GM10266 (cell line): ENCODE data around the gene DTX2.
A peak's percentile ranks its signal among the peaks of the same experiment; 100 is the strongest.
"Not testable (repeated sequence)": the region's sequence is repeated elsewhere in the genome, so short reads cannot be mapped to it uniquely, and the experiment has no call there.

Experiments
- DNase-seq: peaks from one replicate; pipeline ENCODE4 v3.0.0; 2012; ENCODE audit errors: extremely low spot score

DTX2 gene

DNA sequence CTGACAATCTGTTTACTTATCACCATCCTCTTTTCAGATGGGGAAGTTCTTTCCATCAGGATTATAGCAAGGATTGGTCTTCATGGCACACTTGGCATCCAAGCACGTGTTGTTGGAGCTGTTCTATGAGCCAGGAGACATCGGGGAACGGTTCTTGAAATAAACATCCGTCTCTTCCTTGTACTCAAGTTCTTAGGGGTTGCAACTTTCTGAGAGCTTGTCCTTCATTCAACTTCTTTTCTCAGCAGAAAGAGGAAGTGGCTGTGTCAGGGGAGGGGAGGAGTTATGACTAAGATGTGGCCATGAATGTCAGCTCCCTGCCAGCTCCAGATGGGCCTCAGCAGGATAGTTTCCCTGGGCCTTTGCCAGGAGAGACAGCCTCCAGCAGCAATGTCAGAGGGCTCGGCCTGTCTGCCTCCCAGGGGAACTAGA is 15.9 kb upstream of the DTX2 start:
- not testable (repeated sequence) for DNase-seq

DNA sequence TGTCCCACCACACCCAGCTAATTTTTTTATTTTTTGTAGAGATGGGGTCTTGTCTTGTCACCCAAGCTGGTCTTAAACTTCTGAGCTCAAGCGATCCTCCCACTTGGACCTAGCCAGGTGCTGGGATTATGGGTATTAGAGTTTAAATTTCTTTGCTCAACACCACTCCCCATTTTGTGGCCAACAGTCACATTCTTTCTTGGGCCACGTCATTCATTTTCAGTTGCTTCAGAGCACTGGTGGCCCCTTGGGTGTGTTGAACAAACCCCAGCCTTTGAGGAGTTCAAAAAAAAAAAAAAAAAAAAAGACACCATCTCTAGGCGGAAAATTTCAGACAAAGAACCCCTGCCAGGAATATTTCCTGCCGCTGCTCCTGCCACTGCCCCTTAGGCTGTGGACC is 4.5 kb upstream of the DTX2 start:
- DNase-seq, result not testable (repeated sequence)

DNA sequence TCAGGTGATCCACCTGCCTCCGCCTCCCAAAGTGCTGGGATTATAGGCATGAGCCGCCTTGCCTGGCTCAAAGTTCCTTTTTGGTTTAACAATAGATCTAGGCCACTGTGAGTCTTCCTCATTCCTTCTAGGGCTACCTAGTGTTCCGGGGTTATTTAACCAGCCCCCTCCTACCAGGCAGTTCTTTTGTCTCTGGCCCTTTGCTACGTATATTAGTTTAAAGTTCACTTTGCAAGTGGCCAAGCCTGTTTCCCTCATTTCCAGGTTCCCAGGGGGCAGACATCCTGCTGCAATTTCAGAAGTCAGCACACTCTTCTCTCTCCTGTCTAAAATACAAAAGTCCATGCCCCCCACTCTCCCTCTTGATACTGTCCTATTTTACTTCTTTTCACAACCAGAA is 3.0 kb upstream of the DTX2 start:
- not testable (repeated sequence) for DNase-seq

DNA sequence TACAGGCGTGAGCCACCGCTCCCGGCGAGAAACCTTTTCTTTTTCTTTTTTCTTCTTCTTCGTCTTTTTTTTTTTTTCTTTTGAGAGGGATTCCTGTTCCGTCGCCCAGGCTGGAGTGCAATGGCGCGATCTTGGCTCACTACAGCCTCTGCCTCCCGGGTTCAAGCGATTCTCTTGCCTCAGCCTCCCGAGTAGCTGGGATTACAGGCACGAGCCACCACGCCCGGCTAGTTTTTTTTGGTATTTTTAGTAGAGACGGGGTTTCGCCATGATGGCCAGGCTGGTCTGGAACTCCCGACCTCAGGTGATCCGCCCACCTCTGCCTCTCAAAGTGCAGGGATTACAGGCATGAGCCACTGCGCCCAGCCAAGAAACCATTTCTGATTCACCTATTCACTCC is 742 bp upstream of the DTX2 start:
- not testable (repeated sequence) for DNase-seq

DNA sequence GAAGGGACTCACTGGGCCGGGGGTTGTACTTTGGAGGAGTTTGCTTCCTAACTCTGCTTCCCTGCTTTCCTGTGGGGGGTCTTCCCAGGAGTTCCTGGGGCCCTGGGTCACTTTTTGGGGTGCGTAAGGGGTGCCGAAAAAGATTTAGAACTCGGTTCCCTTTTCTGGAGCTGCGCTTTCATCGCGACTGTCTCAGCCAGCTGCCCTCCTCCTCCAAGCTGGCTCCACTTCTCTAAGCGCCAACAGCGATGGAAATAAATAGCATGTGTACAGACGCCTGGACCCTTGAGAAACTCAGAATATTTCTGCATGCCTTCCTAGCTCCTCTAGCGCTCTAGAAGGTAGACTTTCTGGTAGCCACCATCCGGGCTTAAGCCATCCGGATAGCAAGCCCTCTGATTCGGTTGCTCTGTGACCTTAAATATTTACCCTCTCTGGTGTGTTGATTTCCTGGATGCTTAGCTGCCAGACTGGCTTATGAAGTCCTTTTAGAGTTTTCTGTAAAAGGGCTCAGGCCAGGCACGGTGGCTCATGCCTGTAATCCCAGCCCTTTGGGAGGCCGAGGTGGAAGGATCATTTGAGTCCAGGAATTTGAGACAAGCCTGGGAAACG is 868 bp downstream of the DTX2 start:
- DNase-seq, result not testable (repeated sequence)

DNA sequence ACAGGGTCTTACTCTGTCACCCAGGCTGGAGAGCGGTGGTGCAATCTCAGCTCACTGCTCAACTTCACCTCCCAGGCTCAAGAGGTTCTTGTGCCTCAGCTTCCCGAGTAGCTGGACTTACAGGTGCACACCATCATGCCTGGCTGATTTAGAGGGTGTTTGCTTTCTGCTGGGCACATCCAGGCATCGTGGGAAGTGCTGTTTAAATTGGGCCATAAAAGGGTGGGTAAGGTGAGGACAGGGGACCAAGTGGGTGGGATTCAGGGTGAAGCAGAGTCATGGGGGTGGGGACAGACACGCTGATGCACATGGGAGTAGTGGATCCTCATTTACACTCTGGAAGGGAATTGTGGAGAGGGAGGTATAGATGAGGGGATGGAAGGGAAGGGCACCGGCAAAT is 3.5 kb downstream of the DTX2 start:
- not testable (repeated sequence) for DNase-seq

DNA sequence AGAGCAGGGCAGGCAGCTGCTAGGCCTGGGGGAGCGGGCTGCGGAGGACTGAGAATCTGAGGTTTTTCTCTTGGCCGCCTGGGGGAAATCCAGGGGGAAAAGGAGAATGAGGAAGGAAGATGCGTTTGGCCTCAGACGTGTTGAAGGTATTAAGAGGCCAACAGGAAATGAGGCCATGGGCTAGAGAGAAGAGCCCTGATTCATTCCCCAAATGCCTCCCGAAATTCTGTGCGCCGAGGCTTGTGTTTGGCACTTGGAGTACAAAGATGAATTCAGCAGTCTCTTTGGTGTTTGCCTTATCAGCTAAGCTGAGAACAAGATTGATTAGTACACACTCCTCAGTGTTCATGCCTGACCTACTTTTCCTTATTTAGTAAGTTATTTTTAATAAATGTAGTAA is 4.4 kb downstream of the DTX2 start:
- DNase-seq, result not testable (repeated sequence)

DNA sequence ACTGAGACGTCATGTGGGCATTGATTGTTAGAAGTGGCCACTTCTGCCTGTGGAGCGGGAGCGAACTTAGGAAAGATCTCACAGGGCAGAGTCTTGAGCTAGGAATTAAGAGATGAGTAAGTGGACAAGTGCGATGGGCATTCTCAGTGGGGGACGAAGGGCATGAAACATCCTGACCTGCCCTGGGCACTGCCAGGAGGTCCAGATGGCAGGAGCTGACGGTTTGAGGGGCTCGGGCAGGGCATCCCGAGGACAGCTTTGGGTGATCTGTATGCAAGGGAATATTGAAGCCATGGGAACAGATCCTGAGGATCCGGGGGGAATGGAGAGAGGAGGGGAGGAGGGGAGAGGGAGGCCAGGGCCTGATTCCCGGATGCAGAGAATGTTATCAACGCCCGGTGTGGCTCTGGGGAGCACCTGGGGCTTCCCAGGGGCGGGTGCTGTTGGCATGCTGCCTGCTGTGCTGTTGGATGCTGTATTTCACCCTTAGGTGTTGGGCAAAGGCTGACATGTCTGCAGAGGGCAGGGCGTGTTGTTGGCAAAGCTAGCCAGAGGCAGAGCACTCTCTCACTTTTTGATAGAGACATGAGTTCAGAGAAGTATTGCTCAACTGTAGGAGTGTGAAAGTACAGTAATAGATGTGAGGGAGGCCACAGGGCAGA is 6.4 kb downstream of the DTX2 start:
- DNase-seq, result peak; percentile 3

DNA sequence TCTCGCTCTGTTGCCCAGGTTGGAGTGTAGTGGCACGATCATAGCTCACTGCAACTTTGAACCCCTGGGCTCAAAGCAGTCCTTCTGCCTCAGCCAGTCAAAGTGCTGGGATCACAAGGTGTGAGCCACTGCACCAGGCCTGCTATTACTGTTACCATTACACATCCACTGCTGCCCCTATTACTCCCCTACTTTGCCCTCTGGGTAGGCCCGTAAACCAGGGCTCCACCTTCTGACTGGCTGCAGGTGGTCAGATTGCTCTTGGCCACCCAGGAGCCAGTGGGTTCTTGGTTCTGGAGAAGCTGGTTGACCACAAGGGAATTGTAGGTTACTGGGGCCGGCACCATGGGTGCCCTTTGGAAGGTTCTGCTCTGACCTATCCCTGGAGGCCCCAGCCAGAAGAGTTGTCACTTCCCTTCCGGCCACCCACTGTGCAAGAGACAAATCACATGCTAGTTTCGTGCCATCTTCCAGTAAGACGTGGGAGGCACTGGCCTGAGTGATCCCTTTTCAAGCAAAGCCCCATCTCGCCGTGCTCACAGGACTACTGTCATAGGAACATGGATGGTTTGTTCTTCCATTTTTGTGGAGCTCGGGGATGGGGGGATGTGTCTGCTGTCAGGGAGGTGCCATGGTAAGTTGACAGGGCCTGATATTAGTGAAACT is 10.2 kb downstream of the DTX2 start:
- not testable (repeated sequence) for DNase-seq

DNA sequence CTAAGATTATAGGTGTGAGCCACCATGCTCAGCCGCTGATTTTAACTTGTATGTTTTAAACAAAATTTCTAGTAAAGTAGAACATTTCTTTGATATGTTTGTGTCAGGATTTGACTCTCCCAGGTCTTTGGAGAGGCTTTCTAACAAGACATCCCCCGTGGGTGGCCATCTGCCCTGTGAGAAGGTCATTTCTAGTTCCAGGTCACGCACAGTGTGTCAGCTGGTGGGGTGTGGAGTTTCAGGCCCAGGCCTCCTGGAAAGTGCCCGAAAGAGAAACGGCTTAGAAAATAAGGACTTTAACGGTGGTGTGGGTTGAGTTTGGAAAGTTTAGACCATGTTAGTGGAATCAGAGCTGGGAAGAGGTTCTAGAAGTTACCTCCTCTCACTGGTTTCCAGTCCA is 11.6 kb downstream of the DTX2 start:
- DNase-seq, result not testable (repeated sequence)

DNA sequence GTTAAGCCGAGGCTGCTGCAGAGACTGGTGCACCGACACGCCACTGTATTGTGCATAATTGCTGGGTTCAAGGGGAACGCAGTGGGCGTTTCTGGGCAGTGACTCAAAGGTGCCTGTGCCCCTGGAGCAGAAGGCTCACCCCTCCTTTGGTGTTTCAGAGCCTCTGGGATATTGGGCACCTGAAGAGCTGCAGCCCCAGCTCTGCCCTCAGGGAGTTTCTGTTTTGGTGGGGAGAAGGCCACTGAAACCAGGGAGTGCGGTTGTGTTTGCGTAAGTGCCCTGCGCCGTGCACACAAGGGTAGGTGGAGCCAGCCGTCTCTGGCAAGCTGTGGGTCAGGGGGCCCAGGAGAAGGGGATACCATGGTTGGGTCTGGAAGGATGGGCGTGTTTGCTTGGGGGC is 14.8 kb downstream of the DTX2 start:
- DNase-seq, result not testable (repeated sequence)

DNA sequence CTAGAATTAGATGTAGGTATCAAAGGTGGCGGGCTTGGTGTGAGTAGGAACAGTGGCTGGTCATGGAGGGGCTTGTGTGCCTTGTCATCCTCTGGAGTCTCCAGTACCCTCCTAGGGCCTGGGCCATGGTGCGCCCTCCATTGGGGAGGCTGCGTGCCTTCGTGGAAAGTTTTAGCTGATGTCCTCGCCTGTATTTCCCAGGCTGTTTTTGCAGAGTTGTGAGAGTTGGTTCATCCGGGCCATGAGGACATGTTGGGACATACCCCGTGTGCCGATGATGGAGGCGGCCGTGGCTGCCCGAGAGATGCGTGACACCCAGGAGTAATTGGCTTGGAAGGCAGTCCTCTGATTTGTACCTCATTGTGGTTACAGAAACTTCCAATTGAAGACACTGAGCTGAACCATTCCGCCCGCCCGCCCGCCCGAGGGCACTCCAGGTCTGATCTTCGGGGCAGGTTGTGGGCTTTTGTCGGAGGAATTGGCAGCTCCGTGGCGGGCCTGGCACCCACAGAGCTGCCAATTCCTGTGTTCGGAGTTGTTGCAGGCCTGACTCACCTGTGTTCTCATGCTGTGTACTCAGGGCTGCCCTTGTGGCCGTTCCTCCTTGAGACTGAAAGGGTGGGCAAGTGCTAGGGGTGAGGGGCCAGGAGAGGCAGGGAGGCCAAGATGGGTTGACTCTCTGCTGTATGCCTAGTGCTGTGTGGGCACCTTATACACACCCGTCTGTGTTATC is 15.4 kb downstream of the DTX2 start:
- not testable (repeated sequence) for DNase-seq

DNA sequence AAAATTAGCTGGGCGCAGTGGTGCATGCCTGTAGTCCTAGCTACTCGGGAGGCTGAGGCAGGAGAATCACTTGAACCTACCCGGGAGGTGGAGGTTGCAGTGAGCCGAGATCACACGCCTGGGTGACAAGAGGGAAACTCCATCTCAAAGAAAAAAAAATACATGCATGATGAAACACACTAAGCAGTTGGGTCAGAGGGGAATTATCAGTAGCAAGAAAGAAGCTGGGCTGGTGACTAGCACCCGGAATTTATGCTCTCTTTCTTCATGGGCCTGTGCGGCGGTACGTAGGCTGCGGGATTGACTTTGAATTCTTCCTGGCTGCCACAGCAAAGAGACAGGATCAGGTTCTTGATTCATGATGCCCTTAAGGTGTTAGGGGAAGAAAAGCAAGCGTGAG is 18.1 kb downstream of the DTX2 start:
- not testable (repeated sequence) for DNase-seq

DNA sequence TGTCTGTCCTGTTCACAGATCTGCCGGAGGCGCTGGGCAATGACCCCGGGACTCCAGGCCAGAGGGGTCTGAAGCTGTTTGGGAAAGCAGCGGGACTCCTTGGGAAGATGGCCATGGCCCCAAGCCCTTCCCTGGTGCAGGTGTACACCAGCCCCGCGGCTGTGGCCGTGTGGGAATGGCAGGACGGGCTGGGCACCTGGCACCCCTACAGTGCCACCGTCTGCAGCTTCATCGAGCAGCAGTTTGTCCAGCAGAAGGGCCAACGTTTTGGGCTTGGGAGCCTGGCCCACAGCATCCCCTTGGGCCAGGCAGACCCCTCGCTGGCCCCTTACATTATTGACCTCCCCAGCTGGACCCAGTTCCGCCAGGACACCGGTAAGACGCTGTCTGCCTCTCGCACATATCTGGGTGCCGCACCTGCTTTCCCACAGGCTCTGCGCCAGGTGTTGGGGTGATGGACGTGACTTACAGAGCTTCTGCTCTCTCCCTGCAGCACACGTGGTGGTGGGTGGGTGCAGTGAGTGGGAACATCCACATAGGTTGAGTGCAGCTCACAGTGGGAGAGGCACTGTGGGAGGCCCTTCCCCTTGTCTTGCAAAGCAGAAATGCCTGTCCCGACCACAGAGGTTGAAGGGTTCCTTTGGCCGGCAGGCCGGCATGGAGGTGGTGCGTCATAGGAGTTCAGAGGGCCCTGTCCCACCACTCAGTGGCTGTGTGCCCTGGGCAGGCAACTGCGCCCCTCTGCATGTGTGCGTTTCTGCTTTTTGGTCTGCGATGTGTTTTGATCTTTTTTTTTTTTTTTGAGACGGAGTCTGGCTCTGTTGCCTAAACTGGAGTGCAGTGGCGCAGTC is 19.1 kb downstream of the DTX2 start:
- DNase-seq, result not testable (repeated sequence)

DNA sequence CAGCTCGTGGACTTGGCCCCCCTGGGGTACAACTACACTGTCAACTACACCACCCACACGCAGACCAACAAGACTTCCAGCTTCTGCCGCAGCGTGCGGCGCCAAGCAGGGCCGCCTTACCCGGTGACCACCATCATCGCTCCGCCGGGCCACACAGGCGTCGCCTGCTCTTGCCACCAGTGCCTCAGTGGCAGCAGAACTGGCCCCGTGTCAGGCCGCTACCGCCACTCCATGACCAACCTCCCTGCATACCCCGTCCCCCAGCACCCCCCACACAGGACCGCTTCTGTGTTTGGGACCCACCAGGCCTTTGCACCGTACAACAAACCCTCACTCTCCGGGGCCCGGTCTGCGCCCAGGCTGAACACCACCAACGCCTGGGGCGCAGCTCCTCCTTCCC is 21.2 kb downstream of the DTX2 start:
- DNase-seq, result not testable (repeated sequence)

DNA sequence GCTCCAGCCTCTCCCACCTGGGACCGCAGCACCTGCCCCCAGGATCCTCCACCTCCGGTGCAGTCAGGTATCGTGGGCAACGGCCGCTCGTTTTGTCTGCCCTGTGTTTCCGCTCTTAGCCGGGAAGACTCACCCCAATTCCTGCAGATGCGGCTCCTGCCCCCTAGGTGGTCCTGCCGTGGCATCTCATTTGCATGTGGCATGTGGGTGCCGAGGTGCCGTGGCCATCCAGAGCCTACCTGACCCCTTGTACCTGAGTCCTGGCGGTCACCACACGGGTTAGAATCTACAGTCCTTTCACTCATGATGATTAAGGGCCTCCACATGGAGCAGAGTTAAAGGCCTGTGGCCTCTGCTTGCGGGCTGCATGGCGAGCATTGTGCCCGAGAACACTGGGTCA is 21.6 kb downstream of the DTX2 start:
- not testable (repeated sequence) for DNase-seq

DNA sequence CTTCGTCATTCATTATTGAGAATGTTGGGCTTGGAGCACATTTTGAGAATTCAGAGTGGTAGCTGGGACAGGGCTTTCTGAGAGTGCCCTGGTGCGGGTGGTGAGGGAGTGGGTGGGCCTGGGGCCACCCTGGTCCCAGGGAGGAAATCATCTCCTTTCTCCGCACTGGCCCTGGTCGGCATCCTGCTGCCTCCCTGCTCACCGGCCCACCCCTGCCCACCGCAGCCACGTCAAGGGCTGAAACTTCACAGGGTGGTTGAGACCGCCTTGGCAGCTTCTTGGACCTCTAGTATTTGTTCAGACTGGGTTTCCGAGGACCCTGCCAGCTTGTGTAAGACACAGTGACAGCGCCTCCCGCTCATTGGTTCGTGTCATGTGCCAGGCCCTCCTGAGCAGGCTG is 22.9 kb downstream of the DTX2 start:
- DNase-seq, result not testable (repeated sequence)

DNA sequence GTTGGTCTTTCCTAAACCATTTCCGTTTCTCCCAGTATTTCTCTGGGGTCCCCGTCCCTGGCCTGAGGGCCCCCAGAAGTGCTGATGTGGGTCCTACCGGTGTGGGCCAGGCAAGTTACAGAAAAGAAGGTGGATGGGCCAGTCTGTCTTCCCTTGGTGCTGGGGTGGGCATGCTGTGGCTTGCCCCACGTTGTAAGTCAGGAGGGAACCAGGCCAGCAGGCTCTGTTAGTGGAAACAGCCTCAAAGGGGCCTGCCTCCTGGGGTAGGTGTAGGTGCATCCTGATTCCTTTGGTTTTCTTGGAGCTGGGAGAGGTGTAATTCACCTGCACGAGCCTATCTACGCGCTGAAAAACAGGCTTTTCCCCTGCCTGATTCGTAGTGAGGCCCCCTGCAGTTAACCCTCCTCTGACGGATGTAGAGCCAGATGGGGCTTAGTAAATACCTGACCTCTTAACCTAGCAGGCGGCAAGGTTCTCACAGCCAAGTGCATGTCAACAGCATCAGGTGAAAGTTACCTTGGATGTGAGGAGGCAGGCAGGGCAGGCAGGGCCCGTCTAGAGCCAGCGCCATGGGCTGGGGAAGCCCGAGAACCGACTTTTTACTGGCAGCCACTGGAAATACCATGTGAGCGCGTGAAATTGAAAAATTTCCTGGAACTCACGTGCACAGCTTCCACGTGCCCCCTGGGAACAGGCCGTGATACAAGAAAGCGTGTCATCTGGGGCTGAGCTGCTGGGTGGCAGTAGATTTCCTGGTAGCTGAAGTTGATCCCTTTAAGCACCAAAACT is 24.5 kb downstream of the DTX2 start:
- not testable (repeated sequence) for DNase-seq

DNA sequence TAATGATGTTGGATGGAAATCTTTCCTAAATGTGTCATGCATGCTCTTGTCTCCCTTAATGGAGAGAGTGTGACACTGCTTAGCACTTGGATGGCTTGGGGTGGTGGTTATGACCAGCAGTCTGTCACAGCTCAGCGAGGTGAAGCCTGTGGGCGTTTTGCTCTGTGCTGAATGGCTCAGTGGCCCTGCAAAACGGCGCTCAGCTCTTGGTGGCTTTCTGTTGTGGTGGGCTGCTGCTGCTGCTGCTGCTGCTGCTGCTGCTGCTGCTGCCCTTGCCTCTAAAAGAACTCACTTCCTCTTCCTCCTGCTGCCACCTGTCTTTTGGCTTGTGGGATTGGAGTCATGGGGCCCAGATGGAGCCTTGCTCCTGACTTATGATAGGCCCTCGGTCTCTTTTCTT is 25.1 kb downstream of the DTX2 start:
- DNase-seq, result not testable (repeated sequence)

DNA sequence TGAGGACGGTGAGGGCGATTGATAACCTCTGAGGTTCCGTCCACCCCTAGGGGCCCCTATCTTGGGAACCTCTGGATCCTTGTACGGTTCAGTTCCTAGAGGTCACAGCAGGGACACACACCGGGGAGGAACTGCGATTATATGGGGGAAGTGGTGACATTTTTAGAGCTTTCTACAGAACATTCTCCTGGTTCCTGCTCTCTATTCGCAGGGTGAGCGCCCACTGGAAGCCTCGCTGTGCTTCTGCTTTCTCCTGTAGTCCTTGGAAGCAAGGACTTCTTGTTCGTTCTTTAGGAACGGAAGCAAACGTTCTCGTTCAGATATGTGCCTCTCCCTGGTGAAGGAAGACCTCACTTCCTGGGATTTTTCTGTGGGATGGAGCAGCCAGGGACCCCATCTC is 26.5 kb downstream of the DTX2 start:
- not testable (repeated sequence) for DNase-seq
